Mucosa of stomach (tissue), 1 donor: ENCODE measurements around the gene CYP2U1.

ENCODE experiments used
- H3K27me3 ChIP-seq: one replicate; pipeline ENCODE4 v1.7.0; 2013; ENCODE audit warnings: mild to moderate bottlenecking, low read length; ENCODE audit not compliant: control insufficient read depth, insufficient read depth
- H3K36me3 ChIP-seq: one replicate; pipeline ENCODE4 v1.7.0; 2013; ENCODE audit warnings: low read length; ENCODE audit not compliant: control insufficient read depth, insufficient read depth
- H3K4me1 ChIP-seq: one replicate; pipeline ENCODE4 v1.7.0; 2013; ENCODE audit warnings: mild to moderate bottlenecking, low read length; ENCODE audit not compliant: control insufficient read depth, insufficient read depth
- H3K4me3 ChIP-seq: one replicate; pipeline ENCODE4 v1.7.0; 2013; ENCODE audit warnings: low read length
- H3K9ac ChIP-seq: one replicate; pipeline ENCODE4 v1.7.0; 2013; ENCODE audit warnings: mild to moderate bottlenecking, low read length, moderate library complexity
- H3K9me3 ChIP-seq: one replicate; pipeline ENCODE4 v1.7.0; 2013; ENCODE audit warnings: mild to moderate bottlenecking, low read length, moderate library complexity; ENCODE audit not compliant: control insufficient read depth
- donor health status: Pancreatic carcinoma.

CYP2U1 gene

DNA sequence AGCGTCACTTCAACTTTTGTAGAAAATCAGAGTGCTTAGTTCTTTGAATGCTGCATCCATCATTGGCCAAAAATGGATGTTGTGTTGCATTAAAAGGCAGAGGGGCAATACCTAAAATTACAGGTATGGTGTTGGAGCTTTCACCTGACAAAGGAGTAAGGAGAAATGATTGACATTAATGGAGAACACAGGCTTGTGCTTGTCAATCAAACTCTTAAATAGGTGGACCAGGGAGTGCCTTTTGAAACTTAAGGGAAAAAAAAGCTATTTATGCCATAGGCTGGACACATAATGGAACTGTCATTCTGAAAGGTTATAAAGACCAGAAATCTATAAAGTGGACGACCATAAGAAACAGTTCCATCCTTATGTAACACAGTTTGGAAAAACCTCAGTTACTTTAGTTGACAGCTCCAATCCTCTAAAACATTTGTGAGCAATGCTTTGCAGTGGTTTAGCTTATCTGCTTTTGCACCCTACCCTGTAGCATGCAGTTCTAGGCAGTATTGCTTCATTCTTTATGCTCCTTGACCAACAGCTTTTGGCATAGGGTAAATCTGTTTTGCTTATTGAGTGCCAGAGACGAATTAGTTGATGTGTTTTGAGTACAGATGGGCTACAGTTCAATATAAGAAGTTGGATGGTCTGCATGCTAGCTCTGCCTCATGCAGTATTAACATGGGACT lies 60.7 kb downstream of the CYP2U1 start:
- Histone ChIP-seq H3K4me1 (peaks cover 52% of the 10 kb centered on the region), H3K36me3 (no peaks in the 10 kb centered on the region), H3K4me3 (no peak overlapping the region), H3K9me3 (no peaks in the 10 kb centered on the region), H3K27me3 (no peaks in the 10 kb centered on the region), H3K9ac (no peak overlapping the region)

DNA sequence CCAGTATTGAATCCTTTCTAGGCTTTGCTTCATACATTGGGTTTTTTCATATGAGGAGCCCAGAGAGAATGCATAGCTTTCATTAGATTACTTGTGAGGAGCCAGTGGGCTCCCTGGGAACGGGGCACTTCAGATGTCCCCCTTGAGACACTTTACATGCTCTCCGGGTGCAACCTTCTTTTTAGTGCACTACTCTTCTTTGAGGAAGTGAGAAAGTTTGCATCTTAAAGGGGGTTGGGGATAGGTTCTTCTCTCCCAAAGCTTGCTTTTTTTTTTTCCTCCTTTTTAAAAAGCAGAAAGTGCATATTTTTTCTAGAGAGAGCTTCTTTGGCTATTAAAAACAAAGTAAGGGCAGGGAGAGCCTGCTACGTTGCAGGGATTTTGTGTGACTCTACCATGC lies 62.6 kb downstream of the CYP2U1 start:
- no peak overlapping the region for H3K4me3 ChIP-seq
- H3K36me3 ChIP-seq: no peaks in the 10 kb centered on the region
- H3K4me1 ChIP-seq: peaks cover 38% of the 10 kb centered on the region
- H3K9me3 ChIP-seq: no peaks in the 10 kb centered on the region
- no peaks in the 10 kb centered on the region for H3K27me3 ChIP-seq
- H3K9ac ChIP-seq: no peak overlapping the region

DNA sequence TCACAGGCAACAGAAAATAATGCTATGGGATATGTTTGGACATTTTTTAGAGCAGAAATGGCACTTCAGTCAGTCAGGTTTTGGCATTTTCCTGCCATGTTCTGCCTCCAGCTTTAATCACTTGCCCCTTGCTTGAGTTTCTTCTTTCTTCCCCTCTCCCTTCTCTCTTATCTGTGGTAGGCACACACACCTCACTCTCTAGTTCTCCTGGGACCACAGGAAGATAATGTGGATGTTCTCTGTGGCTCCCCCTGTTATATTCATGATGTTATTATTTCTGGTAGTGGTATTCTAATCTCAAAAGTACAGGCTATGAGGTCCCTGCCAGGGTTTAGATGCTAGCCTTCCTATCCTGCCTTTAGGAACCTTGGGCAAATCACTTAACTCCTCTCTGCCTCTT lies 63.5 kb downstream of the CYP2U1 start:
- no peak overlapping the region for H3K4me3 ChIP-seq
- H3K27me3 ChIP-seq: no peaks in the 10 kb centered on the region
- H3K9me3 ChIP-seq: no peaks in the 10 kb centered on the region
- no peaks in the 10 kb centered on the region for H3K36me3 ChIP-seq
- no peak overlapping the region for H3K9ac ChIP-seq
- H3K4me1 ChIP-seq: peaks cover 38% of the 10 kb centered on the region

- H3K9ac ChIP-seq: no peak overlapping the region
- H3K36me3 ChIP-seq: no peaks in the 10 kb centered on the region
- no peak overlapping the region for H3K4me3 ChIP-seq
- H3K9me3 ChIP-seq: no peaks in the 10 kb centered on the region
- H3K27me3 ChIP-seq: no peaks in the 10 kb centered on the region
- peaks cover 24% of the 10 kb centered on the region for H3K4me1 ChIP-seq
Measured at GRCh38 chr4:107996949-107997788, 65.8 kb downstream of the CYP2U1 start.

GRCh38 chr4:107997794-107998193 lies 66.4 kb downstream of the CYP2U1 start:
- no peak overlapping the region for H3K4me3 ChIP-seq
- peaks cover 18% of the 10 kb centered on the region for H3K4me1 ChIP-seq
- H3K36me3 ChIP-seq: no peaks in the 10 kb centered on the region
- no peak overlapping the region for H3K9ac ChIP-seq
- no peaks in the 10 kb centered on the region for H3K27me3 ChIP-seq
- H3K9me3 ChIP-seq: no peaks in the 10 kb centered on the region

- Histone ChIP-seq H3K27me3 (no peaks in the 10 kb centered on the region), H3K9me3 (no peaks in the 10 kb centered on the region), H3K9ac (no peak overlapping the region), H3K36me3 (no peaks in the 10 kb centered on the region), H3K4me3 (no peak overlapping the region), H3K4me1 (no peaks in the 10 kb centered on the region)
Measured at GRCh38 chr4:107999932-108000539, 68.7 kb downstream of the CYP2U1 start.

- H3K27me3 ChIP-seq: no peaks in the 10 kb centered on the region
- no peaks in the 10 kb centered on the region for H3K4me1 ChIP-seq
- no peaks in the 10 kb centered on the region for H3K9me3 ChIP-seq
- no peaks in the 10 kb centered on the region for H3K36me3 ChIP-seq
- H3K9ac ChIP-seq: no peak overlapping the region
- no peak overlapping the region for H3K4me3 ChIP-seq
Measured at GRCh38 chr4:108001540-108002135, 70.3 kb downstream of the CYP2U1 start.
